Hepatocyte (in vitro differentiated cells): ENCODE measurements around the gene FLYWCH2. TPM values are rescaled to one million over a fixed set of nuclear protein-coding genes. Genes with fewer than 3 reads are reported as not detected.

Source experiments
- DNase-seq: peaks from one replicate; pipeline ENCODE4 v3.0.0-alpha.2; 2016; ENCODE audit warnings: low spot score
- H2AFZ ChIP-seq: fragments of 200-600 bp; sonication (generic); 2 replicates; pipeline ENCODE4 v1.6.0; 2016; ENCODE audit warnings: antibody characterized with exemption, mild to moderate bottlenecking
- H3K27ac ChIP-seq: fragments of 200-600 bp; sonication (generic); 2 replicates; pipeline ENCODE4 v1.5.1; 2016; ENCODE audit warnings: mild to moderate bottlenecking
- H3K27me3 ChIP-seq: fragments of 200-600 bp; sonication (generic); 2 replicates; pipeline ENCODE4 v1.6.1; 2016
- H3K36me3 ChIP-seq: fragments of 200-600 bp; sonication (generic); replicated peaks from 2 replicates; pipeline ENCODE4 v1.5.1; 2016; ENCODE audit warnings: low read depth; ENCODE audit not compliant: insufficient read depth
- H3K4me1 ChIP-seq: fragments of 200-600 bp; sonication (generic); 2 replicates; pipeline ENCODE4 v1.5.1; 2016; ENCODE audit warnings: mild to moderate bottlenecking, moderate library complexity; ENCODE audit not compliant: insufficient read depth
- H3K4me2 ChIP-seq: fragments of 200-600 bp; sonication (generic); 2 replicates; pipeline ENCODE4 v1.6.0; 2016
- H3K4me3 ChIP-seq: fragments of 200-600 bp; sonication (generic); 2 replicates; pipeline ENCODE4 v1.5.1; 2016; ENCODE audit warnings: mild to moderate bottlenecking
- H3K79me2 ChIP-seq: fragments of 200-600 bp; sonication (generic); 2 replicates; pipeline ENCODE4 v1.6.0; 2017; ENCODE audit warnings: mild to moderate bottlenecking
- H3K9me2 ChIP-seq: fragments of 200-600 bp; sonication (generic); replicated peaks from 2 replicates; pipeline ENCODE4 v1.6.0; 2017; ENCODE audit warnings: mild to moderate bottlenecking; ENCODE audit not compliant: insufficient read depth
- H3K9me3 ChIP-seq: fragments of 200-600 bp; sonication (generic); 2 replicates; pipeline ENCODE4 v1.5.1; 2016; ENCODE audit warnings: low read depth, mild to moderate bottlenecking
- H4K20me1 ChIP-seq: fragments of 200-600 bp; sonication (generic); 2 replicates; pipeline ENCODE4 v1.6.0; 2016; ENCODE audit warnings: mild to moderate bottlenecking; ENCODE audit not compliant: insufficient read depth, poor library complexity, severe bottlenecking
- CTCF ChIP-seq: fragments of 200-600 bp; sonication (generic); IDR thresholded peaks from 2 replicates; pipeline ENCODE4 v1.5.1; 2016; ENCODE audit warnings: antibody characterized with exemption, mild to moderate bottlenecking; ENCODE audit not compliant: poor library complexity
- EZH2 ChIP-seq: fragments of 200-600 bp; sonication (generic); IDR thresholded peaks from 2 replicates; pipeline ENCODE4 v1.6.1; 2016; ENCODE audit warnings: antibody characterized with exemption, mild to moderate bottlenecking, borderline replicate concordance
- EZH2phosphoT487 ChIP-seq: fragments of 200-600 bp; sonication (generic); IDR thresholded peaks from one replicate; pipeline ENCODE4 v1.6.1; 2018; ENCODE audit warnings: antibody characterized with exemption, mild to moderate bottlenecking, low read depth, moderate library complexity; ENCODE audit not compliant: unreplicated experiment, severe bottlenecking
- WGBS: methylation state at CpG from one replicate; pipeline ENCODE4 v1.1.6; 2016; ENCODE audit warnings: low lambda C conversion rate; ENCODE audit errors: missing lambda C conversion rate; 5-methylcytosine and 5-hydroxymethylcytosine counted together
- polyA plus RNA-seq: library from polyadenylated mRNA; unstranded; fragments of >200 nt; fragmentation: Nextera tagmentation; extraction: Ambion mirVana; gene quantifications from 2 replicates; pipeline ENCODE4 v1.2.1, GENCODE V29; 2016
- total RNA-seq: library from RNA; depleted of rRNA; stranded (reverse); fragments of >200 nt; gene quantifications from 2 replicates; pipeline ENCODE4 v1.2.3, GENCODE V29; 2014

FLYWCH2 gene
- total and polyA plus RNA-seq, 2 experiments from 2014 or later: 40.0 to 45.1 TPM

DNA sequence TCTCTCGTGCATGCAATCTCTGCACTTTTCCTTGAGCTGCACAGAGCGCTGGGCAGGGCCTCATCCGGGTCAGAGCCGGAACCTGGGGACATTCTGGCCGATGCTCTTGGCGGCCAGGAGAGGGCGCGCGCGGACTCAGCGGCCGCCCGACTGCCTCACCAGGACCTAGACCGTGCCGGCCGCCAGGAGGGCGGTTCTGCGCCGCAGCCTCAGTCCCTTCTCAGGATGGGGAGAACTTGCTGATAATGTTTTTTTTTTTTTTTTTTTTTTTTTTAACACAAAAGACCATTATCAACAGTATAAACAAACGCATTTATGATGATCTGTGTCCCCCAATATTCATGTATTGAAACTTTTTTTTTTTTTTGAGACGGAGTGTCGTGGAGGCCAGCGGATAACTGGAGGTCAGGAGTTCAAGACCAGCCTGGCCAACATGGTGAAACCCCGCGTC, 8.1 kb upstream of the FLYWCH2 start:
- 18% methylated on average over 25 of the region's 25 CpGs for WGBS

GRCh38 chr16:2879854-2880508, 3.0 kb upstream of the FLYWCH2 start:
- H3K36me3 ChIP-seq: no peaks in the 10 kb centered on the region

More for the DNA sequence above, 8.1 kb upstream of the FLYWCH2 start:
- DNase-seq: peak; percentile 87
- no peaks in the 10 kb centered on the region for H3K36me3 ChIP-seq
- H3K79me2 ChIP-seq: no peaks in the 10 kb centered on the region
- H3K27me3 ChIP-seq: no peaks in the 10 kb centered on the region
- TF ChIP-seq EZH2 (no peak), CTCF (peak; percentile 93), EZH2phosphoT487 (no peak)
- H3K4me2 ChIP-seq: peak overlapping the region; percentile 16
- peaks cover 4% of the 10 kb centered on the region for H3K4me1 ChIP-seq
- H3K27ac ChIP-seq: no peak overlapping the region
- no peaks in the 10 kb centered on the region for H3K9me2 ChIP-seq
- no peak overlapping the region for H2AFZ ChIP-seq
- H4K20me1 ChIP-seq: no peaks in the 10 kb centered on the region
- no peak overlapping the region for H3K4me3 ChIP-seq
- H3K9me3 ChIP-seq: no peaks in the 10 kb centered on the region

DNA sequence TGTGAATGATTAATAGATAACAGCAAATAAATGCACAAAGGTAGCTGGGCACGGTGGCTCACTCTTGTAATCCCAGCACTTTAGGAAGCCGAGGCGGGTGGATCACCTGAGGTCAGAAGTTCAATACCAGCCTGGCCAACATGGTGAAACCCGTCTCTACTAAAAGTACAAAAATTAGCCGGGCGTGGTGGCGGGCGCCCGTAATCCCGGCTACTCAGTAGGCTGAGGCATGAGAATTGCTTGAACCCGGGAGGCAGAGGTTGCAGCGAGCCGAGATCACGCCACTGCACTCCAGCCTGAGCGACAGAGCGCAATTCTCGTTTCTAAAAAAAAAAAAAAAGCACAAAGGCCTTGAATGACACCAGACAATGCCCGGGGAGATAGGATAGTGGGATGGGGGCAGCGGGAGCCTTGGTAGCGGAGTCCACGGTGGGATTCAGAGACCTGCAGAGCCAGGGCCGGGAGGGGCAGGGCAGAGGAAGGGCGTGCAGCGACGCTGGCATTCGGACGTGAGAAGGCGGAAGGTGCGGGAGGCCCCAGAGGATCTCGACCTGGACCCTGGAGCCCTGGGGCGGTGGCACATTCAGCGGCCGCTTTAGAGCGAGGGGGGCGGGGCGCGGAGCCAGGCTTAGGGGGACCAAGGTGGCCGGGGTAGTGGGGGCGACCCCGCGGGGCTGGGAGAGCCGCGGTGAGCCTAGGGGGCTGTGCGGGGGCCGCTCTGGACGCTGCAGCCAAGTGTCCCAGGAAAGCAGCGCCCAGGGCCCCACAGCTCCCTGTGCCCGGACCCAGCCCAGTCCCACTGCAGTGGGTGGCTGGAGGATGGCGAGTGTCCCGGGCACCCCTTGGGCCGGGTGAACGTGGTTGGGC, 999 bp upstream of the FLYWCH2 start:
- Histone ChIP-seq H3K4me3 (peak overlapping the region; percentile 31), H3K27me3 (no peaks in the 10 kb centered on the region), H3K79me2 (peaks cover 17% of the 10 kb centered on the region), H3K9me3 (no peaks in the 10 kb centered on the region), H4K20me1 (no peaks in the 10 kb centered on the region), H3K36me3 (no peaks in the 10 kb centered on the region), H2AFZ (peak overlapping the region; percentile 76), H3K4me1 (peaks cover 6% of the 10 kb centered on the region), H3K4me2 (peak overlapping the region; percentile 90), H3K9me2 (no peaks in the 10 kb centered on the region), H3K27ac (peak overlapping the region; percentile 89)
- peak; percentile 79 for DNase-seq
- TF ChIP-seq EZH2 (no peak), EZH2phosphoT487 (no peak), CTCF (no peak)
- WGBS: 9% methylated on average over 33 of the region's 52 CpGs

More at GRCh38 chr16:2879854-2880508, 3.0 kb upstream of the FLYWCH2 start:
- DNase-seq: no peak
- Histone ChIP-seq H3K4me3 (no peak overlapping the region), H3K27me3 (no peaks in the 10 kb centered on the region), H2AFZ (no peak overlapping the region), H3K9me3 (no peaks in the 10 kb centered on the region), H4K20me1 (no peaks in the 10 kb centered on the region), H3K4me1 (peaks cover 6% of the 10 kb centered on the region), H3K27ac (no peak overlapping the region), H3K79me2 (peaks cover 12% of the 10 kb centered on the region), H3K9me2 (no peaks in the 10 kb centered on the region), H3K4me2 (no peak overlapping the region)
- no peak for TF ChIP-seq CTCF
- no peak for TF ChIP-seq EZH2phosphoT487
- TF ChIP-seq EZH2: no peak
- 74% methylated on average over 6 of the region's 6 CpGs for WGBS
